DMS153 treated with DMSO at 0.1 percent for 48 hours (cell line): ENCODE measurements around the gene CILP2.

ENCODE experiments used
- DNase-seq: peaks from one replicate; lab custom pipeline; 2025; ENCODE audit not compliant: unreplicated experiment; lab: John Stamatoyannopoulos, UW

The CILP2 gene, protein sequence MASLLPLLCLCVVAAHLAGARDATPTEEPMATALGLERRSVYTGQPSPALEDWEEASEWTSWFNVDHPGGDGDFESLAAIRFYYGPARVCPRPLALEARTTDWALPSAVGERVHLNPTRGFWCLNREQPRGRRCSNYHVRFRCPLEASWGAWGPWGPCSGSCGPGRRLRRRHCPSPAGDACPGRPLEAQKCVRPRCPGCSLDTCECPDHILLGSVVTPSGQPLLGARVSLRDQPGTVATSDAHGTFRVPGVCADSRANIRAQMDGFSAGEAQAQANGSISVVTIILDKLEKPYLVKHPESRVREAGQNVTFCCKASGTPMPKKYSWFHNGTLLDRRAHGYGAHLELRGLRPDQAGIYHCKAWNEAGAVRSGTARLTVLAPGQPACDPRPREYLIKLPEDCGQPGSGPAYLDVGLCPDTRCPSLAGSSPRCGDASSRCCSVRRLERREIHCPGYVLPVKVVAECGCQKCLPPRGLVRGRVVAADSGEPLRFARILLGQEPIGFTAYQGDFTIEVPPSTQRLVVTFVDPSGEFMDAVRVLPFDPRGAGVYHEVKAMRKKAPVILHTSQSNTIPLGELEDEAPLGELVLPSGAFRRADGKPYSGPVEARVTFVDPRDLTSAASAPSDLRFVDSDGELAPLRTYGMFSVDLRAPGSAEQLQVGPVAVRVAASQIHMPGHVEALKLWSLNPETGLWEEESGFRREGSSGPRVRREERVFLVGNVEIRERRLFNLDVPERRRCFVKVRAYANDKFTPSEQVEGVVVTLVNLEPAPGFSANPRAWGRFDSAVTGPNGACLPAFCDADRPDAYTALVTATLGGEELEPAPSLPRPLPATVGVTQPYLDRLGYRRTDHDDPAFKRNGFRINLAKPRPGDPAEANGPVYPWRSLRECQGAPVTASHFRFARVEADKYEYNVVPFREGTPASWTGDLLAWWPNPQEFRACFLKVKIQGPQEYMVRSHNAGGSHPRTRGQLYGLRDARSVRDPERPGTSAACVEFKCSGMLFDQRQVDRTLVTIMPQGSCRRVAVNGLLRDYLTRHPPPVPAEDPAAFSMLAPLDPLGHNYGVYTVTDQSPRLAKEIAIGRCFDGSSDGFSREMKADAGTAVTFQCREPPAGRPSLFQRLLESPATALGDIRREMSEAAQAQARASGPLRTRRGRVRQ

DNA sequence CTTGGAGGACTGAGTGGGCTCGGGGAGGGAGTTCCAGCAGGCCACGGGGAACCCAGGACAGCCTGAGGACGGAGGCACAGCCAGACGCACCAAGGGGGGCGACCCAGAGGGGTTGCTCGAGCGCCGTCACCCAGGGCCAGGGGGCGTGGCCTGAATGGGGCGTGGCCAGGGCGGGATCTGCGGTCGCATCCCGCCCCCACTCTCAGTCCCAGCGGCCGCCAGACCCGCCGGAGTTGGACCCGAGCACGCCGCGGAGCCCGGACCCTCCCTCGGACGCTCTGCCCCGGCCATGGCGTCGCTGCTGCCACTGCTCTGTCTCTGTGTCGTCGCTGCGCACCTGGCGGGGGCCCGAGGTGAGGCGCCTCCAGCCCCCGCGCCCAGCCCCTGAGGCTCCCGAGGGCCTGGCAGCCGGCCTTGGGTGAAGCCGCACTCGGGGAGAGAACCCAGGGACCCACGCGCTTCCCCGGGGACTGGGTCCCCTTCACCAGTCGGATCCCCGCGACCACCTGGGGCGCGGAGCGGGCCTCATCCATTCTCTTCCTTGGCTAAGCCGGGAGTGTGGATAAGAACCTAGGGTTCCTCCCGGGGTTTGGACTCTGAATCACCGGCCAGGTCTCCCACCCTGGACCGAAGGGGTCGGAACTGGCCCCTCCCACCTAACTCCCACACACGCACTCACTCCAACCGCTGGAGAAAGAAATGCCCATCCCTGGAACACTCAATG, at the start of gene CILP2:
CILP2 (plus strand) TSS at position 205 of the 724 bp plus-strand sequence; CDS start at position 290, 85 bp downstream.
- no peak for DNase-seq

DNA sequence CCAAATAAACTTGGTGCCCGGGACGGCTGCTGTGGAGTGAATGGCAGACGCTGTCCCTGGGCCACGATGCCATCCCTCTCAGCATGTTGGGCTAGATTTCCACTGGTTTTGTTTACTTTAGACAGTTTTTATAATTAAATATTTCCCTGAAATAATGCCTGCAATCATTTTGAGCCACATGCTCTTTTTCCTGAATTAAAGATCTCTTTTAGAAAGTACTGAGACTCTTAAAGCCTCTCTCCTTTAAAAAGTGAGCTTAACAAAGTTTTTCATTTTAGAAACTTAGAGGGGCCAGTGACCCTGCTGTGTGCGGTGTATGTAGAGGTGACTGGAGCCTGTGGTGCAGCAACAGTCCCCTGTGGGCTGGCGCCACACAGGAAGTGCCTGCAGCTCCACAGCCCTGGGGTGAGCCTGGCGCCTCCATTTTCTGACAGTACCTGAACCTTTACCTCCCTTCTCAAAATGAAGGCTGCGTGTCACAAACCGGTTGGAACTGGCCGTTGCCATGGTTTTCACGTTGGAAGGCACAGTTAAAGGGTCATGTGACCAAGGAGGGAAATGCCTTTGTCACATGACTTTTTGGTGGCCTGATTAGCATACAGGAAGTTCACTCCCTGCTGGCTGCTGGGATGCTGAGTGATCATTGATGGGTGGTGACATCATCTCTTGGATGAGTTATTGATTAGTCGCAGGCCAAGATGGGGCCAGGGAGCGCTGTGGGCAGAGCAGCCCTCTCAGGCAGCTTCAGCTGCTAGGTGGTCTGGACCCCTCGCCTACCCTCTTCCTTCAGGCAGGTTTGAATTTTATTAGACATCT, 49.0 kb upstream of the CILP2 start:
- DNase-seq = peak; percentile 87

DNA sequence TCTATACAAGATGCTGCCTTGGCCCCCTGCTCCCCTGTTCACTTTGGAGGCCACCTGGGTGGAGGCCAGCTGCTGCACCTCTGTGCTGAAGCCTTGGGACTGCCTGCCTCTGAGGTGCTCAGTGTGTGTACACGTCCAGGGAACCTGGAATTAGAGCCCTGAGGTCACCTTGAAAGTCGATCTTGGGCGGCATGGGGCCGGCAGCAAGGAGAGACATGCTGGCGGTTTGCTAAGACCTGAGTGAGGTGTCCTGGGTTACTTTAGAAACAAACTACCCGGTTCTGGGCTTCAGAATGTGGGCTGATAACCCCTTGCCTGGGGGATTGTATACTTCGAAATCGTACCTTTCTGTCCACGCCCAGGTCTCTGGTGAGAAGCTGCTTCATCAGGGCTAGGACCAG, 48.3 kb upstream of the CILP2 start:
- no peak for DNase-seq

DNA sequence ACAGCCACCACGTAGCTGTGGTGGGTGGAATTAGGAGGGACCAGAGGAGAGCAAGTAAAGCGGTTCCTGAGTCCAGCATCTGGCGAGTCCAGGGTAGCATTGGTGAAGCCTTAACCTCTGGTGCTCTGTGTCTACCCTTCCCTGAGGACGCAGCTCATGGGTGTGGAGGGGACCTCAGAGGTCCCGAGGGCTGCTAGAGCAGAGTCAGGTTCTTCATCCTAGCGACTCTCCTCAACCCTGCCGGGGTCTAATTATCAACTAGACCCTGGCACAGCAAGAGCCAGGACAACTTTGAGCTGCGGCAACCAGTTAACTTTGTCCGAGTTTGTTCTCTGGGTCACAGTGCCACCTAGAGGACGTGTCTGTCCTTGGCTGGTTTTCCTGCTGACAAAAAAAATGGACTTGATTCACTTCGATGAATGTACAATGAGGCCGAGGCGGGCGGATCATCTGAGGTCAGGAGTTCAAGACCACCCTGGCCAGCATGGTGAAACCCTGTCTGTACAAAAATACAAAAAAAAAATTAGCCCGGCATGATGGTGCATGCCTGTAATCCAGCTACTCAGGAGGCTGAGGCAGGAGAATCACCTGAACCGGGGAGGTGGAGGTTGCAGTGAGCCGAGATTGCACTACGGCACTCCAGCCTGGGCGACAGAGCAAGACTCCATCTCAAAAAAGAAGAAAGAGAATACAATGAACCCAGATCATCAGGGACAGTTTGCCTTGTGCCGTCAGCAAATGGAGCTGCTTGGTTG, 47.7 kb upstream of the CILP2 start:
- peak; percentile 57 for DNase-seq

DNA sequence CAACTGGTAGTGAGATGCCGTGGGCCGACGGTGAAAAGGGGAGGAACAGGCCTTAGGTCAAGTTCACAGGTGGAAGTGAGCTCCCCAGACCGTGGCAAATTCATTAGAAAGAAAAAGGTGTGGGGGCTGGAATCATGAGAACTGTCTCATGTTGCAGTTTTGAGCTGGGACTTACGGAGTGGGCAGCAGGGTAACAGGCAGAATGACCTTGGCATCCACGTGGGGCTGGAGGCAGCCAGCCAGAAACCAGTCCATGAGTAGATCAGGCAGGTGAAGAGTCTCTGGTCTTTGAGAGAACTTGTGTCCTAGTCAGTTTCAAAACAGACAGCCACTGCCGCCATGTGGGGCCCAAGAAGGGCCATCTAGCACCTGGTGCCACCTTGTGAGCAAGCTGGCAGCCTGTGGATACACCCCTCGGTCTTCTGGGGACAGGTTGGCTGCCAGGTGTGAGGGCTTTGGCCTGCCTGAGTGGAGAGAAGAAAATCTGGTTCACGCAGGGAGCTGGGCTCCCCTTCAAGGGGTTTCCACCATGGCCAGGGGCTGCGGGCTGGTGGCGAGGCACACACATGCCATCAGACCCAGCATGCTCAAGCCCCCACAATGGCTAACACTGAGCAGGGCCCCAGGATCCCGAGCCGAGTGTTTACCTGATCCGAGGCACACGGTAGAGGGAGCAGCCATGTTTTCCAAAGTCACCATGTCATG, 46.6 kb upstream of the CILP2 start:
- no peak for DNase-seq

DNA sequence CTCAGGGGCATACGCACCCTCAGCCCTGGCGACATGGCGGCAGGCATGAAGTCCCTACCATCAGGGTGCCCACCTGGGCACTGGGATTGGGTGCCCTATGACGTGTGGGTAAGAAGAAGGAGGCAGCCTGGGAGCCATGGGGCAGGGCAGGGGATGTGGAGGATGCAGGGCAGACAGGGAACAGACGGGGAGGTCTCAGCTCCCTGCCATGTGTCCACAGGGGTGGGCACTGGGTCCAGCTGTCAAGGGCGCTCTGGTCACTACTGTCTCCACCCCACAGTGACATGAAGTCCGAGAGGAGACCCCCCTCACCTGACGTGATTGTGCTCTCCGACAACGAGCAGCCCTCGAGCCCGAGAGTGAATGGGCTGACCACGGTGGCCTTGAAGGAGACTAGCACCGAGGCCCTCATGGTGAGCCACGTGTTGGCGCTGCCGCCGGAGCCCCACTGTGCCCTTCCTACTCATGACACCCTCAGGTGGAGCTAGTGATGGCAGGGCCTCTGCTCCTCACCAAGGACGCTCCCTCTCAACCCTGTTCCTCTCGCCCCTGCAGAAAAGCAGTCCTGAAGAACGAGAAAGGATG, 45.9 kb upstream of the CILP2 start:
- DNase-seq = no peak

DNA sequence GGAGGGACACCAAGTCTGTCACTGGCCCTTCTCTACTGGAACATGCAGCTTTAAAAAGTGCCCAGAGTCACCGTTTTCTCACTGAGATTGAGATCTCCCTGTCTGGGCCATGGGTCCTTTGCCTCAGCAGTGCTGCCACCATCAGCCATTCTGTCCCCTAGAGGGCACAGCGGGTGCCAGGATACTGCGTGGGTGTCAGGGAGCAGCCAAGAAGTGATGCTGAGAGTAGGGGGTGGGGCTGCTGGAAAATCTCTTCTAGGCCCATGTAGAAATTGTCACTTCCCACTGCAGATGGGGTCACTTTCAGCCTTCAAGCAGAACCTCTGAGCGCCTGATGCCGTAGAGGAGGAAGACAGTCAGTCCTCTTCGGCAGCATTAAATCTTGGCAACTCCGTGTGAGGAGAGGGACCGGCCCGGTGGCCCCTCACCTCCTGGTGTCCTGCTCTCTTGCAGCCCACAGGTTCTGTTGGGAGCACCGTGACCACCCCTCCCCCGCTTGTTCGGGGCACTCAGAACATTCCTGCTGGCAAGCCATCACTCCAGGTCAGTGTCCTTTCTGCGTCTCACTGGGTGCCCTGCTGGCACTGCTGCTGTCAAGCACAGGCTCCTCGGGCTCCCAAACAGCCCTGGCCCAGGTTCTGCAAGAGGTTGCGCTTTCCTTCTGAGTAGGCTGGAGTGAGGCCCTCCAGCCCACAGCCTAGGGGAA, 44.1 kb upstream of the CILP2 start:
- DNase-seq = no peak

DNA sequence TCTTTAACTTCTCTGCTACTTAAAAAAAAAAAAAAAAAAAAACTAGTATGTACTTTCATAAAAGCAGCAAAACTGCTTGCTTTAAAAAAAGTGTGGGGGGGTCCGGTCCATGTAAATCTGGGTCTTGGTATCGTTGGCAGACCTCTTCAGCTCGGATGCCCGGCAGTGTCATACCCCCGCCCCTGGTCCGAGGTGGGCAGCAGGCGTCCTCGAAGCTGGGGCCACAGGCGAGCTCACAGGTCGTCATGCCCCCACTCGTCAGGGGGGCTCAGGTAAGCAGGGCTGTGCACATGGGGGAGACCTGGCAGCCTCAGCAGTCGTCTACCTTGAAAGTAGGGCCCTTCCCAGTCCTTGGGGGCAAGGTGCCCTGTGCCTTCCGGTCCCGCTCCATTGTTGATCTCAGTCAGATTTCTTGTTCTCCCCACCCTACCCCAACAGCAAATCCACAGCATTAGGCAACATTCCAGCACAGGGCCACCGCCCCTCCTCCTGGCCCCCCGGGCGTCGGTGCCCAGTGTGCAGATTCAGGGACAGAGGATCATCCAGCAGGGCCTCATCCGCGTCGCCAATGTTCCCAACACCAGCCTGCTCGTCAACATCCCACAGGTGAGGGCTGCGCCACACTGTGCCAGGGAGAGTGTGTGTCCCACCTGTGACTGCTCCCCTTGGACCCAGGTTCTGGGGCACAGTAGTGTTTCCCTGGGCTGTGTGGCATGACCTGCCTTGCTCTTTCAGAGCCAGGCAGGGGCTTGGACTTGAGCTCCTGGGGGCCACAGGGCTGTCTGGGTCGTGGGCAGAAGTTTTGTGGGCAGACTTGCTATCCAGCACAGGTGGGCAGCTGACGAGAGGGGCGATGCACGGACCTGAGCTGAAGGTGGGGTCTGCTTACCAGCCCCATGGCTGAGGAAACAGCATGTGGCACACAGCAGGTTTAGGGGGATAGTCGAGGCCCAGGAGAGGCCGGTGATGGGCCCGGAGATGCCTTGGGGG, 42.2 kb upstream of the CILP2 start:
- DNase-seq = no peak

DNA sequence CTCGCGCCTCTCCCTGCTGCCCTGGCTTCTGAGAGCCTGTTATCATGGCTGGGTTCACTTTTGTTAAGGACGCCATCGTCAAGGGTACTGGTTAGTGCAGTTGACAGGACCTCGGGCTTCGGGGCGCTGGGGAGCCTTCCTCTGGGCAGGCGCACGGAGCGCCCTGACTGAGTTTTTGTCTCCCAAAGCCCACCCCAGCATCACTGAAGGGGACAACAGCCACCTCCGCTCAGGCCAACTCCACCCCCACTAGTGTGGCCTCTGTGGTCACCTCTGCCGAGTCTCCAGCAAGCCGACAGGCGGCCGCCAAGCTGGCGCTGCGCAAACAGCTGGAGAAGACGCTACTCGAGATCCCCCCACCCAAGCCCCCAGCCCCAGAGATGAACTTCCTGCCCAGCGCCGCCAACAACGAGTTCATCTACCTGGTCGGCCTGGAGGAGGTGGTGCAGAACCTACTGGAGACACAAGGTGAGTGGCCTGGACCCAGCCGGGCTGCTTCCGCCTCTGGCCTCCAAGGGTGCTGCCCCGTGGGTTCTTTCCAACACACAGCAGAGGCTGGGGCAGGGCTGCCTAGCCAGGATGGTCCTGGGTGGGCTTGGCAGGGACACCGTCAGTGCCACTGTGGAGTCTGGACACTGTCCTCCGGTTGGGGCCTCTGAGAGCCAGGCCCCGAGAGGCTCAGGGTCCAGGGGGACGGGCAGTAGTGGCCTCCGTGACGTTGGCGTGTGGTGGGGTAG, 39.6 kb upstream of the CILP2 start:
- no peak for DNase-seq

DNA sequence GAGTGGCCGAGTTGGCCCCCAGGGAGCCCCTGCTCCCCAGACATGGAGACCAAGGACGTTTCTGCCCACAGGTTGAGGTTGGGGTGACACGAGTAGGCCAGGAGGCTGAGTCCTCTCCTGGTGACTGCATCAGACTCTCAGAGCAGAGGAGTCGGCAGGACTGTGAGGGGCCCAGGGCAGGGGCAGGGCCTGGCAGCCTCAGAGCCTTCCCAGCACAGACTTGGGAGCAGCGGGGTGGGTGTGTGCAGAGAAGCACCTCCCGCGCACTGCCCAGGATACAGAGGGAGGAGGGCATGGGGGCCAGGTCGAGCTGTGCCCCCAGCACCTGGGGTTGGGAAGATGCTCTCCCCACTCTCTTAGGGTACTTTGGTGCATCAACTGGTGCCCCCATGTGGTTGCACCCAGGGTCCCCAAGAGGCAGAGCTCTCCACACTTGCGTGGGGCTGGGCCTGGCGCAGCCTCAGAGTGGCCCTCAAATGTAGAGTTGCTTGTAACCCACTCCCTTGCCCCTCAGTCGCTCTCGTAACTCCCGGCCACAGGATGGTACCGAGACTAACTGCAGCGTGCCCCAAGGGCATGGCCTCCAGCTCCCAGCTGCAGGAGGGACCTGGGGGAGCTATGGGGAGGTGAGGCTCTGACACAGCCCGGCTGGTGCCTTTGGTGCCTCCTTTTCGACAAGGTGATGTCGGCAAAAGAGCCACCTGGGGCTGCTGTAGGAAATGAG, 38.6 kb upstream of the CILP2 start:
- no peak for DNase-seq

DNA sequence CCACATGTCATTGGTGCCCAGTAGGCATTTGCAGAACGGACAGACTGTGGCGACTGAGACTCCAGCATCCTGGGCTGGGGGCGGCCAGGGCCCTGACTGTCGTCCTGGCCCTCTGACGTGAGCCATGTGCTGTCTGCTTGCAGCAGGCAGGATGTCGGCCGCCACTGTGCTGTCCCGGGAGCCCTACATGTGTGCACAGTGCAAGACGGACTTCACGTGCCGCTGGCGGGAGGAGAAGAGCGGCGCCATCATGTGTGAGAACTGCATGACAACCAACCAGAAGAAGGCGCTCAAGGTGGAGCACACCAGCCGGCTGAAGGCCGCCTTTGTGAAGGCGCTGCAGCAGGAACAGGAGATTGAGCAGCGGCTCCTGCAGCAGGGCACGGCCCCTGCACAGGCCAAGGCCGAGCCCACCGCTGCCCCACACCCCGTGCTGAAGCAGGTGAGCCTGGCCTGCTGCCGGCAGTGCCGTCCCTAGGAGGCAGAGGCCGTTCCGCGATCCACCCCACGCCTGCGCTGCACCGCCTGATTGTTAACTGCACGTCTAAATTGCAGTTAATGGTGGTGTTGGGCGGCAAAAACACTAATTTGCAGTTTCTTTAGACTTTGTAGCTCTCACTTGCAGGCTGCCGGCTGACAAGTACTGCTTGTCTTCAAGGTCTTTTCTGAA, 37.0 kb upstream of the CILP2 start:
- no peak for DNase-seq

DNA sequence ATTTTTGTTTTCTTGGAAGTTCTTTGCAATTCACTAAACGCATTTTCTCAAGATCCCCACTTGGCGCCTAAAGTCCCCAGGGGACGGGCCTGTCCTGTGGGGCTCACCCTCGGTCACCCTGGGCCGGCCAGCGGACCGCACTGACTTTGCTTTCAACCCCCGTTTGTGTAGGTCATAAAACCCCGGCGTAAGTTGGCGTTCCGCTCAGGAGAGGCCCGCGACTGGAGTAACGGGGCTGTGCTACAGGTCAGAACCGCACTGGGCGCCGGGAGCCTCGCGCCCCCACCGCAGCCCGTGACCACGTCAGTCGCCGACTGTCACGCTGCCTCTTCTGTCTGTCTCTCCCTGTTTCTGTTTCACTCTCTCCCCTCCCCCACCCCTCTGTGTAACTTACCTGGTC, 36.3 kb upstream of the CILP2 start:
- no peak for DNase-seq

DNA sequence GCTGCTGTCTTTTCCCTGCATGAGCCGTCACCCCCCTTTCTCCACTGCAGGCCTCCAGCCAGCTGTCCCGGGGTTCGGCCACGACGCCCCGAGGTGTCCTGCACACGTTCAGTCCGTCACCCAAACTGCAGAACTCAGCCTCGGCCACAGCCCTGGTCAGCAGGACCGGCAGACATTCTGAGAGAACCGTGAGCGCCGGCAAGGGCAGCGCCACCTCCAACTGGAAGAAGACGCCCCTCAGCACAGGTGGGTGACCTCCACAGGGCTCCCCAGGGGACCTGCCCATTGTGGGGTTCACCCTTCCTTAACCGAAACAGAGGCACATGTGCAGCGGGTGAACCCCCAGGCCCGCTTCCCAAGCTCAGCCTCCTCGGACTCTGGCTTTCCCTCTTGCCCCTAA, 35.8 kb upstream of the CILP2 start:
- DNase-seq = no peak

DNA sequence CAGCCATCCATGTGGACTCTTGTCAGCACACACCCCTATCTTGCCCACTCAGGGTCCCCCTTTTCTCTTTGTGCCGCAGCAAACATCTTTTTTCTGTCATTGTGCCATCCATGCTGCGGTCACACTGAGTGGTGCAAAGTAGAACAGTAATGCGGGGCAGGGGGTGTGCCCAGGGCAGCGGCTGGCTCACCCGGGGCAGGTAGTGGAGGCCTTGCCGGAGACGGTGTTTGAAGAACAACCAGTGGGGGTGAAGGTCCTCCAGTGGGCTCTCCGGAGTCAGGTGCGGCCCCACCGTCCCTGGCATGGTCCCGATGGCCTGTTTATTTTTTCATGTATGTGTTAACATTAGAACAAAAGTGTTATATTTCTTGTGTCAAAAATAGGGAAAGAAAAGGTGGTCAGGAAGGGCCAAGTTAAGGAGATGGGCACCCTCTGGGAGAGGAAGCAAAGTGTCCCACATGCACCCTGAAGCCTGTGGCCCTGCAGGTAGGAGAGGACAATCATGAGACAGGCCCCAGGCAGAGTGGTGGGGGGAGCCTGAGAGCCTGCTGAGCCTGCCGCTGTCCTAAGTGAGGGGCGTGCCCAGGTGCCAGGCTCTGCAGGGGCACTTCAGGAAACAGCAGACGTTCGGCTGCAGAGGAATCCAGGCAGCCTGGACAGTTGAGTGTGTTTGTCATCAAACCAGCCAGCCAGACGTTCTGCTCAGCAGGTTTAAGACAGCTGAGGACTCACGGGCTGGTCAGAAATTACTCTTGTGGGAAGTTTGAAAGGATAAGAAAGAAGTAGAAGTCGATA, 35.1 kb upstream of the CILP2 start:
- DNase-seq = no peak
